Activated CD4-positive, alpha-beta T cell treated with anti-CD3 and anti-CD28 coated beads, Interleukin-2, amount 50 U/mL, for 24 hours (primary cell): ENCODE data around the gene MARCHF10.
A peak's percentile ranks its signal among the peaks of the same experiment; 100 is the strongest.

Experiments
- DNase-seq, 2 donors: peaks; one replicate each; pipeline ENCODE4 v3.0.0-alpha.2; 2020; ENCODE audit warnings: low read depth in 1 of 2, low spot score in 1 of 2

The MARCHF10 gene

GRCh38 chr17:62664336-62665120 lies 143.6 kb downstream of the MARCHF10 start:
- DNase-seq, result no peak

DNA sequence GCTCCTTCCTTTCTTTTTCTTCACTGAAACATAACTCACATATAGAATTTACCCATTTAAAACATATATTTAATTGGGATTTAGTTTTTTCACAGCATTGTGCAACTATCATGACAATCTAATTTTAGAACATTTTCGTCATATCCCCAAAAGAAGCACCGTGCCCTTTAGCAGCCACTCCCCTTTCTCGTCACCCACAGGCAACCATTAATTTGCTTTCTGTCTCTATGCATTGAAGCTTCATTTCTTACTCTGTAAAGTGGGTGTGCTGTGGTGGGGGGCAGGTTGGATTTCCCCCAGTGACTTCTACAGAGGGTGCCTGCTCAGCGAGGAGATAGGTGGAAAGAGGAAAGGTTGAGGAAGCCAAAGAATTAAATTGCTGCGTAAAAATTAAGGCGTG lies 144.8 kb downstream of the MARCHF10 start:
- no peak for DNase-seq

GRCh38 chr17:62662855-62663254 lies 145.3 kb downstream of the MARCHF10 start:
- DNase-seq, result no peak

DNA sequence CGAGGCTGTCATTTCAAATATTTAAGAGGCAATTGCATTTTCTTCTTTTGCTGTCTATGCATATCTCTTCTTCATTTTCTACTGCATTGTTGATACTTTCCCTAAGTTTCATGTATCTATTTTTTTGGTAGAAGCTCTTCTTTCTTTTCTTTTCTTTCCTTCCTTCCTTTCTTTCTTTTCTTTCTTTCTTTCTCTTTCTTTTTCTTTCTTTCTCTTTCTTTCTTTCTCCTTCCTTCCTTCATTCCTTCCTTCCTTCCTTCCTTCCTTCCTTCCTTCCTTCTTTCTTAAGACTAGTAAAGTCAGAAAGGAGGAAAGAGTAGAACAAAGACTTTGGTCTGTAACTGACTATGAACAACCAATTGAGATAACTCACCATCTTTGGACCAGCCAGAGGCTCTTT lies 146.8 kb downstream of the MARCHF10 start:
- no peak for DNase-seq

DNA sequence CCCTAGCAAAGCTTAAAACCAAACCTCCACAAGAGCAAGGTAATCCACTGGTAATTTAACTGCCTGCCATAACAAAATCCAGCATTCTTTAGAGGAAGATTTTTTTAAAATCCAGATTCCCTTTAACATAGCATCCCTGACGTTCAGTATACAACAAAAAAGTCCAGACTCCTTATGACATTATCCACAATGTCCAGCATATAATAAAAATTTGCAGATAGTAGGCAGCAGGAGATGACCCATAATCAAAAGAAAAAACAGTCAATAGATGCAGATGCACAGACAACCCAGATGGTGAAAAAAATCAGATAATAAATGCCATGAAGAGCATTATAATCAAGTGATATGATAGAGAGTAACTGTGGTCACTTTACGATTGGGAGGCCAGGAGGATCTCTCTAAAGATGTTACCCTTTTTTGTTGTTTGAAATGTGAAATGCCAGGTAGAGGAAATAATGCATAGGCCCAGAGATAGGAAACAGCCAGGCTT lies 147.4 kb downstream of the MARCHF10 start:
- DNase-seq, result no peak

GRCh38 chr17:62658136-62658920 lies 149.8 kb downstream of the MARCHF10 start:
- DNase-seq, result no peak

DNA sequence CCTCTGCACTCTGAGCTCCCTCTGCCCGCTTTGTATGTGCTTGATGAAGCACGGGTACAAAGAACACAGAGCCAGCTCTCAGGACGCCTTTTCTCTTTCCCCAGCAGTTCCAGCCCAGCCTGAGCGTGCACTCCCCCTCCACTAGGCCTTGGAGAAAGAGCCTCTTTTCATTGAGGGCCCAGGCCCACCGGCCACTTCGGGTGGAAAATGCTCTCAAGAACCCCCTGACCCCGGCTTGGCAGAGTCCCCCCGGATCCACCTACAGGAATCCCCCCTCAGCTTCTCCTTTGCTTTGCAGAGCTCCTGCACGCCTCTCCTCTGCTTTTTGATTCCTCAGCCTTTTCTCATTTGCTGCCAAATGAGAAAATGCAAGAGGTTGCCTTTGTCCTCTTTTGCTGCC lies 150.4 kb downstream of the MARCHF10 start:
- DNase-seq, result no peak

DNA sequence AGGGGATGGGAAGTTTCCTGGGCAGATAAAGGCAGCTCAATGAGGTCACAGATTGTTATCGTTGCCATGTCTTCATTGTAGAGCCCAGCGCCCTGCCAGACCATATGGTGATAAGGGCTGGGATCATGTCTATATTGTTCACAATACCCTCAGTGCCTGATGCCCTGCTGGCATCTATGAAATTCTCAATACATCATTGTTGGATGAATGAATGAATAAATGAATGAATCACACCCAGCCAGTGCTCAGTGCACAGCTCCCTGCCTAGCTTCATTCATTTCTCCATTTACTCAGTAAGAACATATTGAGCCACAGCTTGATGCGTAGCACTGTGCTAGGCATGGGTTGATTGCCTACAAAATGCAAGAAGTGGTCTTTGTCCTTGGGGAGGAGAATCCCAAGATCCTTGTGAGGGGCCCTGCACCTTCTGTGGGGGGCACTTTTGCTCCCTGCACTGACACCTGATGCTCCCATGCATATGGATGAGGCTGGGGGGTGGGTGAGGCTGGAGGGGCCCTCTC lies 150.9 kb downstream of the MARCHF10 start:
- no peak for DNase-seq

GRCh38 chr17:62656446-62656845 lies 151.7 kb downstream of the MARCHF10 start:
- no peak for DNase-seq

DNA sequence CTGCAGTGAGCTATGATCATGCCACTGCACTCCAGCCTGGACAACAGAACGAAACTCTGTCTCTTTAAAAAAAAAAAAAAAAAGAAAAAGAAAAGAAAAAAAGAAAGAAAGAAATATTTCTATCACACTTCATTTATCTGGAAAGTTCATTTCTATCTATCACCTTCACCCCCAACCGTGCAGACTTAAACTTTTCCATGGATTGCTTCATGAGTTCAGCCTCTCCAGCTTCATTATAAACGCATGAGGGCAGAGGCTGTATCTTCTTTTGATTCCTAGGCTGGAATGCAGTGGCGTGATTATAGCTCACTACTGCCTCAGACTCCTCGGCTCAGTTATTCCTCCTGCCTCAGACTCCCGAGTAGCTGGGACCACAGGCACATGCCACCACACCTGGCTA lies 152.5 kb downstream of the MARCHF10 start:
- no peak for DNase-seq

DNA sequence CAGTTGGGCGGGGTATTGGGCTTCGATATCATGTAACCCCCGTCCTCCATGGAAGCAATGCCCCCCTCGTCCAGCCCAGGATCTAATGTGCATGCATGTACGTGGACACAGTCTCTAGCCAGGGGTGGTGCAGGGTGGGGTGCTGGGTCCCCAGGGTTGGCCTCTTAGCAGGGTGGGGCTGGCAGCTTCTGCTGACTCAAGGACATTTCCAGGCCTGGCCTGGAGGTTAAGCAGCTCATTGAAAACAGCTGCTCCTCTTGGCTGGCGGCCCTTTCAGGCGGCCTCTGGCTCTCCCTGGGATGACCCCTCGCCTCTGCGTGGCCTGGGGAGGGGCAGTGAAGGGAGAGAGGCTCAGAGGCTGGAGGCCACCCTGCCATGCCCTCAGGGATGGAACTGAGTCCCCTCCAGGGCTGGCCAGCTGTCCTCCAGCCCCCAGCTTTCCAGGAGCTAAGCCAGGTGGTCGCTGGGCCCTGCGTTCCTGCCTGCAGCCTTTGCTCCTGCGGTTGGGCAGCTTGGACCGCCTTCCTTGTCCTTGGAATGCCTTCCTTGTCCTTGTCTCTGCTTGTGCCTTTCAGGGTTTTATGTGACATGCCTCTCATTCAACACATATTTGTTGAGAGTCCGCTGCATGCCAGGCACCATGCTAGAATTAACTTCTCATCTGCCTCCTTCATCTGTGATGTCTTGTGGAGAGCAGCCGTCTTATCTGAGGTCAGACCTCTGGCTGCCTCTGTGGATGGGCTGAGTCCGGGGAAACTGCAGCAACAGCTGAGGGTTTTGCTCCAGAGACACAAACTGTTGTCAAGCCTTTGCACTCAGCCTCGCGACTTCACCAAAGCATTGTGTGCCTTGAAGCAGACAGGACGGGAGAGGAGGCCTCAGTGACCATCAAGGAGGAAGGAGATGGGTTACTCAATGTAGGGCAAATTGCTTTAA lies 154.0 kb downstream of the MARCHF10 start:
- no peak for DNase-seq

GRCh38 chr17:62653002-62653825 lies 154.9 kb downstream of the MARCHF10 start:
- DNase-seq, result peak; percentile 79 to 91

DNA sequence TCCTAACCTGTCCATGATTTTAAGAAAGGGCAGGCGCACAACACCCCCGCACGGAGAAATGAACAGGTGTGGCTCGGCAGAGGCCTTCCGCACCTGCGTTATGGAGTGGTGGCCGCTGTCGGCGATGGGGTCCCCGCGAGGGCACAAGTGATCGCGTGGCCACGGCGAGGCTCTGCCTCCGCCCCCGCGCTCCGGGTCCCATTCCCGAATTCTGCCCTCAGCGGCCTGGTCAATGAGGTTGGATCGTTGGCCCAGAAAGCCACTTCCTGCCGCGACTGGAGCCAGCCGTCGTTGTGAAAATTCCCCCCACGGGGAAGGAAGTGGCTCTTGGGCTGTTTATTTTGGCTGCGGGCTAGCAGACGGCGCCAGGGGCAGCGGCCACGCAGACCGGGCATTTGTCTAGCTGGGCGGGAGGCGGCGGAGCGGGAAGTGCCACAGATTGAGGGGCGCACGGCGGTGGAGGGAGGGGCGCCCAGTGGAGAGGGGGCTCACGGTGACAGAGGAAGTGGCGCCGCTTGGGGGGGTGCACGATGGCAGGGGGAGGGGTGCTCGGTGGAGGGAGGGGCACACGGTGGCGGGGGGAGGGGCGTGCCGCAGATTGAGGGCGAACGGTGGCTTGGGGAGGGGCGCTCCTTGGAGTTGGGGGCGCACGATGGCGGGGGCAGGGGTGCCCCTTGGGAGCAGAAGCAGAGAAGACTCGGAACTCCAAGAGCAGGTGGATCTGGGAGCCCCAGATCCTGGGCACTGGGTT lies 155.7 kb downstream of the MARCHF10 start:
- no peak for DNase-seq
